Kidney tubule cell (primary cell): ENCODE results near the gene RITA1.

Experiments used
- DNase-seq: peaks from one replicate; pipeline ENCODE4 v3.0.0-alpha.2; 2018; ENCODE audit warnings: low spot score

RITA1 gene

DNA sequence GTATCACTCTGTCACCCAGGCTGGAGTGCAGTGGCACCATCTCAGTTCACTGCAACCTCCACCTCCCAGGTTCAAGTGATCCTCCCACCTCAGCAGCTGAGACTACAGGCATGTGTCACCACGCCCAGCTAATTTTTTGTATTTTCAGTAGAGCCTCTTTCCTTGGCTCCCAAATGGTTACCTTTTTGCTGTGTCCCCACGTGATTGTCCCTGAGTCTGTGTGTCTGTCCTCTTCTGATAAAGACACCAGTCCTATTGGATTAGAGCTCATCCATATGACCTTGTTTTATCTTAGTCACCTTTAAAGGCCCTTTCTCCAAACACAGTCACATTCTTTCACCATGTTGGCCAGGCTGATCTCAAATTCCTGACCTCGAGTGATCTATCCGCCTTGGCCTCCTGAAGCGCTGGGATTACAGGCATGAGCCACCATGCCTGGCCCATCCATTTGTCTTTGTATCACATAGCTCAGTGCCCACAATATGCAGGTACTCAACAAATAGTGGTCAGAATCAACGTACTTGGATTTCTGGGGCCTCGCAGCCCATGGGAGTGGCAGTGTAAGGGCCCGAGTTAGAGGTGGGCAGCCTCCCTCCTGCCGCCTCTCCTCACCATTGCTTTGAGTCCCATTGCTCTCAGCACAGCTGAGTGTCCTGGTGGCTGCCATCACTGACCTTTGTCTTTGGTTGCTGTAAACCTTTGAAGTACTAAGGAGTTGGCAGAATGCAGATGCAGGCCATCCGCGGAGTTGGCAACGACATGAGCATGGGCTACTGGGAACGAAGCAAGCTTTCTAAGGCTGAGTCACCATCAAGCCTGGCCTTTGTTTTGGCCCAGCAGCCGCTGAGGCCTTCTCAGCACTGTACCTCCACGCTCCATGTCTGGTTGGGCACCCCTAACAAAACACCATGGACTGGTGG lies 45.1 kb downstream of the RITA1 start:
- DNase-seq: peak; percentile 63

DNA sequence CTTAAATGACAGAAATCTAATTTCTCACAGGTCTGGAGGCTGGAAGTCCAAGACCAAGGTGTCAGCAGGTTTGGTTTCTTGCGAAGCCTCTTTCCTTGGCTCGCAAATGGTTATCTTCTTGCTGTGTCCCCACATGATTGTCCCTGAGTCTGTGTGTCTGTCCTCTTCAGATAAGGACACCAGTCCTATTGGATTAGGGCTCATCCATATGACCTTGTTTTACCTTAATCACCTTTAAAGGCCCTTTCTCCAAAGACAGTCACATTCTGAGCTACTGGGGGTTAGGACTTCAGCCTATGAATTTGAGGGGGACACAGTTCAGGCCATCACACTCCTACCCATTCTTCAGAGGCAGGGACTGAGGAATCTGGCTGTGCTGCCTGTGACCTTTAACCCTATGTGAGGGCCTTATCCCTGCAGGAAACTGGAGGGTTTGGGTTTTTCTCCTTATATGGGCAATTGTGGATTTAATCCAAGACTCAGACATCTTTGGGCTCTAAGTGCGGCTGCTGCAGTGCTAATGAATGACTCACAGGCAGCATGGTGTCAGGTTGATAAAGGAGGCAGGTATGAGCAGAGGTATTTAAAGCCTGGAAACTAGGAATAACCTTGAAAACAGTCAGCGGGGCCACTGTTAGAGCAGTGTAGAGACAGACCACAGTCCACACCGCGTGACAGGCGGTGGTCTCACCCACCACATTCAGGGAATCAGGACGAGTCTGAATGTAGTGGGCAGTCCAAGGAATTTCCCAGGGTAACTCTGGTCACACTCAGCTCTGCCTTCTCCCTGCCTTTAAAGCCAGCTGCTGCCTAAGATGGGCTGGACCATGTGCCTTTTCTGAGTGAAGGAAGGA lies 45.9 kb downstream of the RITA1 start:
- DNase-seq: peak; percentile 93

DNA sequence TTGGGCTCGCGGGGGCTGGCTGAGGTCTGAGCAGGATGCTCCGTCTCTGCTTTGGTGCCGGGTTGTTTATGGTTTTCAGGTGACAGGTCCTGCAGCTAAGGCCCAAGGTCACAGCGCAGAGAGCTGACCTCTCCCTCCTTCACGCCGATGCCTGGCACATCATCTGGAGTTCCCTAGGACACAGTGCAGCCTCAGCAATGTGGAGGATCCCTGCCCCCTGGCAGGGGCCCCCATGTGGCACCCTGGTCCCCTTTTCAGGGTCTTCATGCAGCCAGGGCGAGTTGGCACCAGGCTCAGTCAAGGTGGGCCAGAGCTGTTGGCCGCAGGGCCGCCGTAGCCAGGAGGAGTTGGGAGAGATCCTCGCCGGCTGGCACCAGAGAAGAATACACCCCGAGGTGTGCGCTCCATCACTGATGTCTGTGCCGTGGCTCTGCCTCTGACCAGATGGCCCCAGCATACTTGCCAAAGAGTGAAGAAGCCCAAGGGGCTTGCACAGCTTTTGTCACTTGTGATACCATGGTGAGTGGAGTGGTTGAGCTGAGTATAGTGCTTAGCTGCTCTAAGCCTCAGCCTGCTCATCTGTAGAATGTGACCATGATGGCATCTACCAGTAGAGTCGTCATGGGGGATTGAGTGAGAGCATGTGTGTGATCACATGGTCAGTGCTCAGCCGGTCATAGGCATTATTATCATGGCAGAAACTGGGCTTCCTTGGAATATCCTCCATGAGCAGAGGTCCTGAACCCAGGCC lies 46.7 kb downstream of the RITA1 start:
- no peak for DNase-seq

DNA sequence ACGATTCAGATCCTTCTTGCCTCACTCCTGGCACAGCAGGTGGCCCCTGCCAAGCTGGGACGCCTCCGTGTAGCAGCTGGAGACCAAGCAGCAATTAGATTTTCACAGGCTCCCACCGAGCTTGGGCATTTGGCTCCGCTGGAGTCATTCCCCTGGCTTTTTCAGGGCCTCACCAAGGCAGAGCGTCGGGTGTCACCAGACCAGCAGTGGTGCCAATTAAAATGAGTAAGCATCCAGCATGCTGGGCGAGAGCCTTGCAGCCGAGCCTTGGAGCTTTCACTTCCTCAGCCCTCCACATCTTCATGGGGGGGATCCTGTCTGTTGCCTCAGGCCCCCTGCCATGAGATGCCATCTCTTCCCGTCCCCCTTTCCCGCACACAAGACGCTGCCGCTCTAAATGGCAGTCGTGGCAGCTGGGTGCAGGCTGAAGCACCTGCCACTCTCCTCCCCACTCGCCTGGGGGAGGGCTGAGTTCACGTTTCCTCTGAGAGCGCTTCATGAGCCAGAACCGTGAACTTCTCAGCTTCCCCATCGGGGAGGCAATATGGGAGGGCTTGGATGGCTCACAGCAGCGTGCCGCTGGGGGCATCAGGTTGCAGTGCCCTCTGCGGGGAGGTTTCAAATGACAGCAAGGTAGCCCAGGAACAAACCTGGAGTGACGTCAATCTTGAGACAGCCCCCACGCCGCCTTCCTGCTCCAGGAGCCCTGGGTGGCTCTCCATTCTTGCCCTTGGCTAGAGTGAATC lies 47.5 kb downstream of the RITA1 start:
- DNase-seq: peak; percentile 40

DNA sequence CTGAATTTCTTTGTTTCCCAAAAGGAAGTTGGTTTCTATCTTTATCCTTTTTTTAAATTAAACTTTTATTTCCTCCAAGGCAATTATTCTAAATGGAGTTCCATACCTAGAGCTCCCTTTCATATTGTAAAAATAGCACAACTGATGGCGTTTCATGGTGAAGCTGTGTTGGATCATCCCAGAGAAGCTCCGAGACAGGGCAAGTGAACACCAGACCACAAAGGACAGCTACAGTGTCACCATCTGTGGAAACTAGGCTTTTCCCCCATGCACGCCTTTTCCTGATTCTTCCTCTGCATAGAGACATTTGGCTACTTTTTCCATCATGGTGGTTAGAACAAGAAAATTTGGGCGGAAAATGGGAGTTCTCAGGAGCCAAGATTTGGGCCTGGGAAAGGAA lies 48.4 kb downstream of the RITA1 start:
- DNase-seq: no peak

DNA sequence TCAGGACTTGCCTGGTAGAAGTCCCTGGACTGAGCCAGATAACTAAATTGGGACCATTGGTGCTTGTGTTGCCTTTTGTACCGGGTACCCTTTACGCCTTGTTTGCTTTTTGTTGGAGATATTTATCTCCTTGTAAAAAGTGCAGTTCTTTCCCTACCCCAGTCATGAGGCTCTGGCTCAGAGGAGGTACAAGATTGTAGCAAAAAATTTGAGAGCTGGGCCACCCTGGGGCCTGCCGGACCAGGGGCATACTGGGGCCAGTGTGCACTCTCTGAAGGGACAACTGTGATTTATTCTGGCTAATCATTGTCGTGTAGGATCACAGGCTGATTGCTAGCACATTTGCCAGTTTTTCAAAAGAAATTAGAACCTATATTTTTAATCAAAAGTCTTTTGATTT lies 49.0 kb downstream of the RITA1 start:
- no peak for DNase-seq

DNA sequence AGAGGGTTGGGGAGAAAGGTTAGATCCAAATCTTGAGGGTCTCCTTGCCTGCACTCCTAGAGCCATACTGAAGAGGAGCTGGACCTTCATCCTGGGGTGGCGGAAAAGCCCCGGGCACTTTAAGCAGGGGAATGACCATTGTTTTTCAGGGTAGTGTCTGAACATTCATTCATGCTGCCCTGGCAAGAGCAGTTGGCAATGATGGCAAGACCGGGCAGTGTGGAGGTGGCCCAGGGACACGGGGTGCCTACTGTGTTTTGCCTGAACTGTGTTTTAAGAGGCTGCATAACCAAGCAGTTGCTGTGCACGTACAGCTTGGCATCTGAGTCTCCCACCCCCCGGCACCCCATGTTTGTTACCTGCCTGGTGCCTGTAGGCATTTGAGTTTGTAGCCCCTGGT lies 50.5 kb downstream of the RITA1 start:
- DNase-seq: no peak

DNA sequence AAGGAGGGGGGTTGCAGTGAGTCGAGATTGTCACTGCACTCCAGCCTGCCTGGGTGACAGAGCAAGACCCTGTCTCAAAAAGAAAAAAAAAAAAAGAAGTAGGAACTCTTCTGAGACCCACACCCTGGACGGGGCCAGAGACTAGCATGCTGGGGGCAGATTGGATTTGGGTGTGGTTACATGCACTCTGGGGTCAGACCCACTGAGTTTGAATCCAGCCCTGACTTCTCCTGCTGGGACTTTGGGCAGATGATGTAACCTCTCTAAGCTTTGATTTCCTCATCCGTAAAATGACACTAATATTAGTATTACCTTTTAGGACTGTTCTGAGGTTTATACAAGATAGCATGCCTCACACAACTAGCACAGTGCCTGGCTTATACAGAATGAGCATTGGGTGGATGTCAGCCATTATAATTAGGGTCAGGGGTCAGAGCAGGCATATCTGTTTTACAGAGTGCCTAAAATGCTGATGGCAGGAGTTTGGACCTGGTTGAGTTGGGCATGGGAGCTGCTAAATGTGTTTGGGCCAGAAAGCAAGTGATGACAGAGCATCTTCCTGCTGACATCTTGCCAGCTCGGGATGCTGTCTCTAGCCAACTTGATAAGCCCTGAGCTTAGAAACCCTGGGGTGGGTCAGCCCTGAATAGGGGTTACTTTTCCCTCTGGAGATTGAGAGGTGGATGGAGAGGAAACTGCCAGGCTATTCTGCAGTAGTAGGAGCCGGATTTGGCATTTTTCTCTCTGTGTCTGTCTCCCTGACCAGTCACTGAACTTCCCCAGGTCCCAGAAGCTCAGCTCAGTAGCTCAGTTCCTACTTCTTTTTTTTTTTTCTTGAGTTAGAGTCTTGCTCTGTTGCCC lies 51.2 kb downstream of the RITA1 start:
- DNase-seq: no peak

DNA sequence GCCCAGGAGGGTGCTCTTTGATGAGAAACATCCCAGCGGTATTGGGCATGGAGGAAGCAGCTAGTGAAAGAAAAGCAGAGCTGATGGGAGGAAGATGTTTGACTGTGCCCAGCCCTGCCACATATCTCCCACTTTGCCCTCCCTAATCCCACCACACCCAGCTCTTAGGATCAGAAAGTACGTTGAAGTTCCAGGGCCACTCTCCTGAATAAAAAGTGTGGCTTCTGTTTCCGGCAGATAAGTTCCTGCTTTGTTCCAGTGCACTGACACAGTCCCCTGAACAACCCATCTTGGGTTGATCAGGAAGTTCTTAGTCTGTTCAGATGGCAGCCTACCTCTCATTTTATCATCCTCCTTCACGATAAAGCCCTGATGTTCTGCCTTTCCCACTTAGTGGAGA lies 52.2 kb downstream of the RITA1 start:
- DNase-seq: no peak

DNA sequence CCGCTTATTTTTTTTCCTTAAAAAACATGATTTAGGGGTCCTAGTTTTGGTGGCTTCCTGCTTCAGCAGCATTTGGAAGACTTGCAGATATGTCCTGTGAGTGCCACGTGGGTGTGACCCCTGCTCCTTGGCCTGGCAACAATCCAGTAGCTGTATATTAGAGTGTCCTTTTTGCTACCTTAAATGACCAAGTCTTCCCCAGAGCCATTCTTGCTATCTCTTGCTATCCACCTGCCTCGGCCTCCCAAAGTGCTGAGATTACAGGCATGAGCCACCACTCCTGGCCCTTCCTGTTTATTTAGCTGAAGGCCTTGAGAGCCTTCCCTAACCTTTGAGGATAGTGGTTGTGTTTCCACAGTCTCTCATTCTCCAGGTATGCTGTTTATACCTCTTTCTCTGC lies 52.8 kb downstream of the RITA1 start:
- DNase-seq: no peak

DNA sequence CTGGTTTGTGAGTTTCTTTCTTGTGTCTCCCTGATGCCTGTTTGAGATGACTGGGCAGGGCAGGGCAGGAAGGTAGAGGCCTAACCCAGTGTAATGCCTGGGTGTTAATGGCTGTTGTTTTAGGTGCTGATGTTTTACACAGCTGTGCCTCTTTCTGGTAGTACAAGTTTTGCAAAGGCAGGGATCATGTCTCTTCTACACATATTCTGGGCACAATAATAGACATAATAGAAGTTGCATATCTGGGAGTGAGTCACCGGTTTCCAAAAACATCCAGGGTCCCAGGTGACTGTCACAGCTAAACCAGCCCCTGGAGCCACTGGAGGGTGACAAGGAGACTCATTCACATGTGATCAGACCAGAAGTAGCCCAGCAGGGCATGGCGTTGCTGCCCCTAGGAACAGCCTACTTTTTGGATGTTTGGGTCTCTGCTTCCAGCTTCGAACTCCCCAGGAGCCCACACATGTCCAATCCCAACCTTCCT lies 53.8 kb downstream of the RITA1 start:
- peak; percentile 83 for DNase-seq

DNA sequence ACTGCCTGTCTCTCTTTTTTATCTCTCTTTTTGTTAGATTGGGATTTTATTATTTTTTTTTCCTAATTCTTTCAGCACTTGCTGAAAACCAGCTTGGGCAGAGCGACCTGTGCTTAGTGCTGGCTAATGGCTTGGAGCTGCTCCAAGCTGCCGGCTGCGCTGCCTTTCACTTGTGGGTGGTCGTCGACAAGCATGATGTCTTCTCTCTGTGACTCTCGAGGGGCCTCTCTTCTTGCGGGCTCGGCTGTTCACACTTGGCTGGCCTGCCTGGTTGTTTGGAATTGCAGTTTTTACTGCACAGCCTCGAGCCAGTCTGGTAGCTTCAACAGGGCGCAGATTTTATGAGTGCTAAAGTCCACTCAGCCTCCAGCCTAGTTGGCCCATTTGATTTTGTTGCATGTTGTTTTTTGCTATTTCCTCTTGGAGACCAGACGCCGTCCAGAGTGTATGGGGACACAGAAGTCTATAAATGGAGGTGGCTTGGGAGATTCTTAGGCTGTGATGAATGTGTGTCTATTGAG lies 54.4 kb downstream of the RITA1 start:
- peak; percentile 31 for DNase-seq

DNA sequence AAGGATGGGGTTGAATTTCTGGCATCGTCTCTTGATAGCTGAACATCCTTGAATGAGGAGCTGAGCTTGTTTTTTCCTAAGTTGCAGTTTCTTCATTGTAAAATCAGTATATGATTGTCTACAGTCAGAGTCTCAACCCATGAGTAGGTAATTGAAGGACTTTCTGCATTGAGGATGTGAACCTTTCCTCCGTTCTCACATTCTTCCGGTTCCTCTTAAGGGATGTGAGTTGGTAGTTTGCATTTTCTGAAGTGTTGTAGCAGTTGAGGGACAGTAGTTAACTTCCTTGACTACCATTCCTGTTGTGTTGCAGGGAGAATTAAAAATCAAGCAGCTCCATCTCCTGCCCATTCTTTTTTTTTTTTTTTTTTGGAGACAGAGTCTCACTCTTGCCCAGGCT lies 54.9 kb downstream of the RITA1 start:
- no peak for DNase-seq

DNA sequence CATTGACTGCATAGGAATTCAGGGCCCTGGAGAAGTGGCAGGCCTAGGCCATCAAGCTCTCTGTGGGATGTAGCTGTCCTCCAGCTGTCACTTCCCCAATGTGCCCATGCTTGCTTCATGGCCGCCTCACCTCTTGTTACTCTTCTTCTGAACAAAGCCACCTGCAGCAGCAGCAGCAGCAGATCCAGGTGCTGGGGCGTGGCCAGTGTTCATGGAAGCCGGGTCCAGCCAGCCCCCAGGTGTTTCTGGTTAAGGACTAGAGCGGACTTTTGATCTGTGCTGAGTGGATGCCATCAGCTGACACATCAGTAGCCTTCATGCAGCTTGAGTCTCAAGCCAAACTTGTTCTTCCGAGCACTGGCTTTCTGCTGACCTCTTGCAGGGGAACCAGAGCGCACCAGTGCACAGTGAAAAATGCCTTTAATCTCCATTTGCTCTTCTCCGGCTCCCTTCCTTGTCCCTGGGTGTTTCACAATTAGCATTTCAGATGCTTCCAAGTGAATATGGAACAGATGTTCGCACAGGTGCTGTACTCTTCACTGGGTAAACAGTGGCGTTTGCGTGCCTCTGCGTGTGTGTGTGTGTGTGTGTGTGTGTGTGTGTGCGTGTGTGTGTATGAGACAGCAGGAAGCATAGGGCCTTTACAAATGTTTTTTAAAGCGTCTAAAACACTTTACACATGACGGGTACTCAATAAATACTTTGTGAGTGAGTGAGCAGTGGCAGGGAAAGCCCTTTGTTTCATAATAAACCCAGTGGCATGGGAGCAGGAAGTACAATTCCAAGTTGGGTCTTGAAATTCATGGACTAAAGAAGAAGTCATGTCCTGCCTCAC lies 55.9 kb downstream of the RITA1 start:
- peak; percentile 99 for DNase-seq
